Stimulated activated CD8-positive, alpha-beta memory T cell treated with anti-CD3 and anti-CD28 coated beads, Interleukin-15, amount 100 ng/mL, for 1 hour (primary cell): ENCODE results near the gene VWA5B1.

Source experiments
- DNase-seq: peaks from one replicate; pipeline ENCODE4 v3.0.0-alpha.2; 2020; ENCODE audit warnings: low read depth

The VWA5B1 gene

GRCh38 chr1:20322081-20322824 lies 31.6 kb downstream of the VWA5B1 start:
- no peak for DNase-seq

DNA sequence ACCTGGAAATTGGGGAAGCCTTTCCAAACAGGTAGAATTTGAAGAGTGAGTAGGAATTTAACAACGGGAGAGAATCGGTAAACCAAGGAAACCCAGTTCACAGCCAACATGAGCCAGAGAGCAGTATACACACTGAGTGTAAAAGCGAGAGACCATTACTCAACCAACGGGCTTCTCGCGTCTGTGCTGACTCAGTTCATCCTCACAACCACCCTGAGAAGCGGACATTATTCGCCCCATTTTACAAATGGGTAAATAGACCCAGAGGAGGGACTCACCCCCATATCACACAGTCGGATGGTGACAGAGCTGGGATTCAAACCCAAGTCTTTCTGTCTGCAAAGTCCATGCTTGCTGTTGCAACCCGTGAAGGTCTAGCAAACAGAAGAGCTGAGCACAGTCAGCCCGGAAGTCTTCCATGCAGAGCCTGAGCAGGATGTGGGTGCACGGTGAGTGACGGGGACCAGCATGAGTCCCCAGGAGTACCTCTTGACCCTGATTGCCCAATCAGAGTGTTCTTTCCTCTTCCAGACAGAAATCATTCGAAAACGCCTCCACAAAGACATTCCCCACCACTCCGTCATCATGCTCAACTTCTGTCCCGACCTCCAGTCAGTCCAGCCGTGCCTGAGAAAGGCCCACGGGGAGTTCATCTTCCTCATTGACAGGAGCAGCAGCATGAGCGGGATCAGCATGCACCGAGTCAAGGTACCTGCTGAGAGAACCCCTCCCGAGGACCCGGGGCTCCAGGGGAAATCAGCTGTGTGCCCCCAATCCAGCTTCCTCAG lies 32.3 kb downstream of the VWA5B1 start:
- DNase-seq = no peak

- no peak for DNase-seq
These were observed 32.9 kb downstream of the VWA5B1 start for GRCh38 chr1:20323613-20323920.

GRCh38 chr1:20324704-20325406 lies 34.2 kb downstream of the VWA5B1 start:
- no peak for DNase-seq

- DNase-seq = no peak
These were observed 34.8 kb downstream of the VWA5B1 start for GRCh38 chr1:20325407-20325843.

- no peak for DNase-seq
These were observed 35.3 kb downstream of the VWA5B1 start for GRCh38 chr1:20325844-20326420.

GRCh38 chr1:20327467-20327866 lies 36.8 kb downstream of the VWA5B1 start:
- no peak for DNase-seq

- DNase-seq = no peak
These were observed 37.5 kb downstream of the VWA5B1 start for GRCh38 chr1:20328201-20328600.

- no peak for DNase-seq
These were observed 39.3 kb downstream of the VWA5B1 start for GRCh38 chr1:20329793-20330542.

- no peak for DNase-seq
These were observed 43.4 kb downstream of the VWA5B1 start for GRCh38 chr1:20334103-20334502.

GRCh38 chr1:20336105-20336605 lies 45.5 kb downstream of the VWA5B1 start:
- DNase-seq = no peak

DNA sequence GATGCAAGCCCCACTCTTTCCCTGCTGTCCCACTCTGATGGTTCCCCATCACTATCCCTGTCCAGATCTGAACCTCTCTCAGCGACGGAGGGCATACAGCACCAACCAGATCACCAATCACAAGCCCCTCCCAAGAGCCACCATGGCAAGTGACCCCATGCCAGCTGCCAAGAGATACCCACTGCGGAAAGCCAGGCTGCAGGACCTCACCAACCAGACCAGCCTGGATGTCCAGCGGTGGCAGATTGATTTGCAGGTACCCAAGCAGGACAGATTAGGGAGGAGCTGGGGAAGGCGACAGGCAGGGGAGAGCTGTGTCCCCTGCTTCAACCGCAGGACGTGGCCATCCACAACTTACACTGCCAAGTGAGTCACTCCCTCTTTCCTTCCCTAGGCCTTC lies 46.9 kb downstream of the VWA5B1 start:
- no peak for DNase-seq

DNA sequence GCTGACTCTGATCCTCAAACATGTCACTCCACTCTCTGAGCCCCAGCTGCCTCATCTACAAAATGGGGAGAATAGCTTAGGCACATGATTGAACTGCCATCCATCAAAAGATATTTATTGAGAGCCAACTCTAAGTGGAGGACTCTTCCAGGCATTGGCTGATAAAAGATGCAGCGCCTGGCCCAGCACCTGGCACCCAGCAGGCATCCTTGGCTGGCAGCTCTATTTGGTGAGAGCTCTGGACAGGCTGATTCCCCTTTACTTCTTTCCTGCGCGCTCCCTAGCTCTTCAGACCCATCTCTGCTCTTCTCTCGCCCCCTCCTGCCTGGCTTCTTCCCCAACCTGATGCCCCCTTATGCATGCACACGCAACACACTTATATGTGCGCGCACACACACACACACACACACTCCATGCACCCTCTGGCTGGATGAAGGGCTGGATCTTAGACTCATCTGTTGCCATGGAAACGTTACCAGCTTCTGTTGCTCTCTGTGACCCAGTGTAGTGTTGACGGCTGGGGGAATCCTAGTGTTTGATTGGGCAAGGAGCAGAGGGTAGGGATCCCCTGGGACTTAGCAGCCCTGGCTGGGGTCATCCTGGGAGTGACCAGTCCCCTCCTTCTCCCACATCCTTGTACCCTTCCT lies 49.3 kb downstream of the VWA5B1 start:
- no peak for DNase-seq

DNA sequence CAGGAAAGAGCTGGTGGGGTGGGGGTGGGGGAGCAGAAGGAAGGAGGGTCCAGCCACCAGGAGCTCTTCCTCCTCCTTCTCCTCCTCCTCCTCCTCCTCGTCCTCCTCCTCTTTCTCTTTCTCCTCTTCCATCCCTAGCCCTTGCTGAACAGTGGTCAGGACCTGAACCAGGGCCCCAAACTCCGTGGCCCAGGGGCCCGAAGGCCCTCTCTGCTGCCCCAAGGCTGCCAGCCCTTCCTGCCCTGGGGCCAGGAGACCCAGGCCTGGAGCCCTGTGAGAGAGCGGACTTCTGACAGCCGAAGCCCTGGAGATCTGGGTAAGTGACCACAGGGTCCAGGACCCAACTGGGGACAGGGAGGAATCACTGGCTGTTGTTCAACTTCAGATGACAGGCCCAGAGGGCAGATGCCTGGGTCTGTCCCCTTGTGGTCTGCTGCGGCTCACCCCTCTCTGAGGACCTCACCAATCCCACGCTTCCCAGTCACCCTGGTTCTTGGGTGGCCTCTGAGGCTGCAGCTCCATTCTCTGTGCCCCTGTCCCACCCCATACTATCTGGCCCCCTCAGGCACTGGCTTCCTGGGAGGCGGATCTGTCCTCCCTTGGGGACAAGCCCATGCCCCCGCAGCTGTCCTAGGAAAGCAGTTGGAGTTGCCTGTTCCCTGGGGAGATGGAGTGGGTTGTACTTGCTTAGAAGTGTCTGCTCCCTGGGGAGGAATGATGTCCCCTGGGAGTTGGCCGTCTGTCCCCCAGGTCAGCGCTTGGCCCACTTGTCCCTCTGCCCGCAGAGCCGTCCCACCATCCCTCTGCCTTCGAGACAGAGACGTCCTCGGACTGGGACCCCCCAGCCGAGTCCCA lies 51.8 kb downstream of the VWA5B1 start:
- no peak for DNase-seq

- no peak for DNase-seq
These were observed 52.7 kb downstream of the VWA5B1 start for GRCh38 chr1:20343149-20343937.

DNA sequence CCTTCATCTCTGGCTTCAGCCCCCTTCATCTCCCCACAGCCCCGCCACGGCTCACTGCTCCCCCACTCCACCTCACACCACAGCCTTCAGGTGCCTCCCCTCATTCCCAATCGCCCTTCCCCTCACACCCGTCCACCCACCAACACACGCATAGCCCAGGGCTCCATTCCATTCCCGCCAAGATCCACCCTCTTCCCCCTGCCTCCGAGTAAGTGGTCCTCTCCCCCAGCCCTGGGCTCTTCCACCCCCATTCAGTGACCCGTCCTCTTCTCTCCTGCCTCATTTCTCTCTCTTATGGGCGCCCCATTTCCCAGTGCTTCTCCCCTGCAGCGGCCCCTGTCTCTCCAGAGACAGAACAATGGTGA lies 53.2 kb downstream of the VWA5B1 start:
- no peak for DNase-seq

- DNase-seq = no peak
These were observed 54.1 kb downstream of the VWA5B1 start for GRCh38 chr1:20344738-20345137.

DNA sequence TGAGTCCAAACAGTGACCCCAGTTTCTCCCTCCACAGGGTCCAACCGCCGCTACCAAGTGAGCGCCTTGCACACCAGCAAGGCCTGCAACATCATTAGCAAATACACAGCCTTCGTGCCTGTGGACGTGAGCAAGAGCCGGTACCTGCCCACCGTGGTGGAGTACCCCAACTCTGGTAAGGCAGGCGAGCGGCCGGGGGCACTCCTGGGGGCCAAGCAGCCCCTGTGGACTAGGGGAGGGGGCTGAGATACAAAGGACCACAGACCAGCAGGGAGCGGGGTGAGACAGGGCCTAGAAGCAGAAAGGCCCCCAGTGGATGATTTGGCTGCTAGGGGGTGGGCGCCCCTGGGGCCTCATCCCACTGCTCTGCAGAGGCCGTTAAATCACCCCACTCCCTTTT lies 54.7 kb downstream of the VWA5B1 start:
- DNase-seq = no peak

DNA sequence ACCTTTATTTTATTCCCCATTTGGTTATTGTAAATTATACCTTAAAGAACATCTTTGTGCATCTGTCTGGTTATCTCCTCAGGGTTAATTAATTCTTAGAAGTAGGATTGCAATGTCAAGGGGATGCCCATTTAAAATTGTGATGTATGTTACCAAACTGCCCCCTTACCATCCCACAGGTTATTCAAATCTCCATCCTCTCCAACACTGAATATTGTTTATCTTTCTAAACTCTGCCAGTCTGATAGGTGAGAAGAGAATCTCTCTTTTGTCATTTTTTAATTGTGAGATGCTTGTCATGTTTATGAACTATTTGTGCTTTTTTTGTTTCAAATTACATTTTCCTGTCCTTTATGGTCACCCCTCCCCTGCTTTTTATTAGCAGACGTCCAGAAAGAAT lies 55.8 kb downstream of the VWA5B1 start:
- DNase-seq = no peak

DNA sequence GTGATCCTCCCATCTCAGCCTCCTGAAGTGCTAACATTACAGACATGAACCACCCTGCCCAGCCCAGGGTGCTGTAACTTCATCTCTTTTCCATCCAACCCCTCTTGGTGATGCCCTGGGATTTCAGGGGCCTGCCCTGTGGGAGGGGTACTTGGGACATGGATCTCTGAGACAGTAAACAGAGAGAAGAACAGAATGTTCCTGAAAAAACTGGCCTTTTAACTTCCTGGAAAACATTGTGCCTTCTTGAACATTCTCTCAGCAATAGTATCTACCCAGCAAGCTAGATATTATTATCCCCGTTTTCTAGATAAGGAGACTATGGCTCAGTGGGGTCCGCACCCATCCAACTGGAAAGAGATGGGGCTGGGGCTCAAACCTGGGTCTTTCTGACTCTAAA lies 57.0 kb downstream of the VWA5B1 start:
- no peak for DNase-seq
